ENCODE data around the gene PIEZO1. TPM values are rescaled to one million over a fixed set of nuclear protein-coding genes. Genes with fewer than 3 reads are reported as not detected.

Gene PIEZO1
- polyA plus RNA-seq, 1 of the 3 experiments (the other 2 are of a cell fraction), result 184 TPM

- ChIA-PET CTCF (interaction anchor here (1.1 to 30.9 kb wide), 3 partner anchors 5 to 21 kb away, joined by 4 to 540 read pairs (median 93); no protein-coding TSS in a partner anchor), POLR2A (no interaction called here)
- TF ChIP-seq SIN3A (IDR thresholded peaks at IDR 0.05; ENCODE audit: borderline replicate concordance, low read depth, low read length) (no peak), RCOR1 (IDR thresholded peaks at IDR 0.05; ENCODE audit: low read length) (no peak), MXI1 (IDR thresholded peaks at IDR 0.05; ENCODE audit: low read depth, low read length) (no peak)
- TF ChIP-seq, protein P1, sequence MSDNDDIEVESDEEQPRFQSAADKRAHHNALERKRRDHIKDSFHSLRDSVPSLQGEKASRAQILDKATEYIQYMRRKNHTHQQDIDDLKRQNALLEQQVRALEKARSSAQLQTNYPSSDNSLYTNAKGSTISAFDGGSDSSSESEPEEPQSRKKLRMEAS (IDR thresholded peaks at IDR 0.05; ENCODE audit: low read depth), result no peak
- Histone ChIP-seq H3K9ac (no peak overlapping the region), H3K9me3 (no peaks in the 10 kb centered on the region), H3K4me2 (no peak overlapping the region), H3K27me3 (ENCODE audit: insufficient read depth) (no peaks in the 10 kb centered on the region), H3K9me2 (no peaks in the 10 kb centered on the region), H3K36me3 (replicated peaks in 1 of 2; ENCODE audit: control insufficient read depth in 1 of 2, insufficient read depth in 2 of 2, low read length in 1 of 2) (peaks cover 0 to 3% of the 10 kb centered on the region in 2 experiments), H3K27ac (ENCODE audit: low read depth in 2 of 2, low read length in 1 of 2) (no peak overlapping the region), H3K4me1 (ENCODE audit: control insufficient read depth in 1 of 2, insufficient read depth in 2 of 2, low read depth in 1 of 2, low read length in 1 of 2) (peaks cover 0 to 10% of the 10 kb centered on the region in 2 experiments; a peak in 1 of 4 replicates), H4K20me1 (ENCODE audit: insufficient read depth) (peaks cover 97% of the 10 kb centered on the region), H3K4me3 (ENCODE audit: low read depth in 2 of 2, low read length in 1 of 2) (no peak overlapping the region), H2AFZ (ENCODE audit: low read depth) (no peak overlapping the region), H3F3A (replicated peaks; ENCODE audit: insufficient read depth) (no peaks in the 10 kb centered on the region), H3K79me2 (ENCODE audit: insufficient read depth) (peaks cover 97% of the 10 kb centered on the region)
- no peak for DNase-seq
- 64% methylated on average over 8 of the region's 11 CpGs for WGBS (ENCODE audit: low lambda C conversion rate)
These were observed 23.9 kb downstream of the PIEZO1 start for GRCh38 chr16:88761143-88761534.

- H3K27ac ChIP-seq (ENCODE audit: low read depth in 2 of 2, low read length in 1 of 2), result no peak overlapping the region
- no peak overlapping the region for H3K4me3 ChIP-seq (ENCODE audit: low read depth in 2 of 2, low read length in 1 of 2)
- H2AFZ ChIP-seq (ENCODE audit: low read depth), result no peak overlapping the region
- peaks cover 3% of the 10 kb centered on the region for H3F3A ChIP-seq (replicated peaks; ENCODE audit: insufficient read depth)
- ChIA-PET CTCF (interaction anchor here (1.1 to 30.9 kb wide), 3 partner anchors 7 to 20 kb away, joined by 4 to 540 read pairs (median 93); no protein-coding TSS in a partner anchor), POLR2A (no interaction called here)
- H3K9ac ChIP-seq, result no peak overlapping the region
- TF ChIP-seq RCOR1 (IDR thresholded peaks at IDR 0.05; ENCODE audit: low read length) (peak; percentile 36; the same call in 1 of the 2 replicates), CHD2 (IDR thresholded peaks at IDR 0.05; ENCODE audit: low read length, partially characterized antibody) (no peak)
- TF ChIP-seq, protein P2, sequence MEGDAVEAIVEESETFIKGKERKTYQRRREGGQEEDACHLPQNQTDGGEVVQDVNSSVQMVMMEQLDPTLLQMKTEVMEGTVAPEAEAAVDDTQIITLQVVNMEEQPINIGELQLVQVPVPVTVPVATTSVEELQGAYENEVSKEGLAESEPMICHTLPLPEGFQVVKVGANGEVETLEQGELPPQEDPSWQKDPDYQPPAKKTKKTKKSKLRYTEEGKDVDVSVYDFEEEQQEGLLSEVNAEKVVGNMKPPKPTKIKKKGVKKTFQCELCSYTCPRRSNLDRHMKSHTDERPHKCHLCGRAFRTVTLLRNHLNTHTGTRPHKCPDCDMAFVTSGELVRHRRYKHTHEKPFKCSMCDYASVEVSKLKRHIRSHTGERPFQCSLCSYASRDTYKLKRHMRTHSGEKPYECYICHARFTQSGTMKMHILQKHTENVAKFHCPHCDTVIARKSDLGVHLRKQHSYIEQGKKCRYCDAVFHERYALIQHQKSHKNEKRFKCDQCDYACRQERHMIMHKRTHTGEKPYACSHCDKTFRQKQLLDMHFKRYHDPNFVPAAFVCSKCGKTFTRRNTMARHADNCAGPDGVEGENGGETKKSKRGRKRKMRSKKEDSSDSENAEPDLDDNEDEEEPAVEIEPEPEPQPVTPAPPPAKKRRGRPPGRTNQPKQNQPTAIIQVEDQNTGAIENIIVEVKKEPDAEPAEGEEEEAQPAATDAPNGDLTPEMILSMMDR (IDR thresholded peaks at IDR 0.05), result no peak
- no peak overlapping the region for H3K4me2 ChIP-seq
- H3K9me2 ChIP-seq, result no peaks in the 10 kb centered on the region
- peak; percentile 60 for DNase-seq
- no peaks in the 10 kb centered on the region for H3K9me3 ChIP-seq
- no peaks in the 10 kb centered on the region for H3K27me3 ChIP-seq (ENCODE audit: insufficient read depth)
- peaks cover 97% of the 10 kb centered on the region for H3K79me2 ChIP-seq (ENCODE audit: insufficient read depth)
- H4K20me1 ChIP-seq (ENCODE audit: insufficient read depth), result peaks cover 97% of the 10 kb centered on the region
- H3K4me1 ChIP-seq (ENCODE audit: control insufficient read depth in 1 of 2, insufficient read depth in 2 of 2, low read depth in 1 of 2, low read length in 1 of 2), result peaks cover 2 to 10% of the 10 kb centered on the region in 2 experiments; a peak in 1 of 4 replicates
- 78% methylated on average over 9 of the region's 24 CpGs for WGBS (ENCODE audit: low lambda C conversion rate)
- H3K36me3 ChIP-seq (replicated peaks in 1 of 2; ENCODE audit: control insufficient read depth in 1 of 2, insufficient read depth in 2 of 2, low read length in 1 of 2), result peaks cover 0 to 3% of the 10 kb centered on the region in 2 experiments
These were observed 24.4 kb downstream of the PIEZO1 start for GRCh38 chr16:88760424-88761142.

DNA sequence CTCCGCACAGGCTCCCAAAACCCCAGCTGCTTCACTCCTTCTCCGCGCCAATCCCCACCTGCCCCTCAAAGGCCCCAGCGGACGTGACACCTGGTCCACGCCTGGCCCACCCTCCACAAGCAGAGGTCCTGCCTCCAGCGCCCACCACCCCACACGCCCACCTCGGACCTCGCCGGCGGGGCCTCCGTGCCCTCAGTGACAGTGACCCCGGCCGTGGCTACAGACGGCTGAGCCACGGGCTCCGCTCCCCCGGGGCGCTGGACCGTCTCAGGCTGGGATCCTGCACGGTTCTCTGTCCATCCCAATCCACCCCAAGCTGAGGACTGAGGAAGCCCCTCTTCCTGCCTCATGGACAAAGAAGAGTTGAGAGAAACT is 25.1 kb downstream of the PIEZO1 start:
- peaks cover 97% of the 10 kb centered on the region for H4K20me1 ChIP-seq (ENCODE audit: insufficient read depth)
- ChIA-PET POLR2A (no interaction called here), CTCF (interaction anchor here (8.6 to 30.9 kb wide), 2 partner anchors 8 to 20 kb away, joined by 93 to 540 read pairs; no protein-coding TSS in a partner anchor)
- H3K9me2 ChIP-seq, result no peaks in the 10 kb centered on the region
- peaks cover 7 to 15% of the 10 kb centered on the region in 2 experiments; a peak in 2 of 4 replicates for H3K4me1 ChIP-seq (ENCODE audit: control insufficient read depth in 1 of 2, insufficient read depth in 2 of 2, low read depth in 1 of 2, low read length in 1 of 2)
- no peak overlapping the region for H3K4me2 ChIP-seq
- no peaks in the 10 kb centered on the region for H3K9me3 ChIP-seq
- H3K79me2 ChIP-seq (ENCODE audit: insufficient read depth), result peaks cover 96% of the 10 kb centered on the region
- H3K27ac ChIP-seq (ENCODE audit: low read depth in 2 of 2, low read length in 1 of 2), result no peak overlapping the region
- H3K27me3 ChIP-seq (ENCODE audit: insufficient read depth), result no peaks in the 10 kb centered on the region
- H3K4me3 ChIP-seq (ENCODE audit: low read depth in 2 of 2, low read length in 1 of 2), result no peak overlapping the region
- no peak overlapping the region for H2AFZ ChIP-seq (ENCODE audit: low read depth)
- 90% methylated on average over 13 of the region's 22 CpGs for WGBS (ENCODE audit: low lambda C conversion rate)
- H3F3A ChIP-seq (replicated peaks; ENCODE audit: insufficient read depth), result peaks cover 9% of the 10 kb centered on the region
- no peak for DNase-seq
- H3K36me3 ChIP-seq (replicated peaks in 1 of 2; ENCODE audit: control insufficient read depth in 1 of 2, insufficient read depth in 2 of 2, low read length in 1 of 2), result peaks cover 0 to 3% of the 10 kb centered on the region in 2 experiments
- no peak for TF ChIP-seq SIN3A (IDR thresholded peaks at IDR 0.05; ENCODE audit: borderline replicate concordance, low read depth, low read length)
- H3K9ac ChIP-seq, result no peak overlapping the region

Data from SK-N-SH (cell line).